HFFc6 (cell line): ENCODE results near the gene GNPTG. TPM values are rescaled to one million over a fixed set of nuclear protein-coding genes. Genes with fewer than 3 reads are reported as not detected.

Experiments used
- DNase-seq: peaks from one replicate; pipeline ENCODE4 v3.0.0-alpha.2; 2018
- H3K27ac Mint-ChIP-seq: 2 replicates; pipeline ENCODE4 v1.8.0; 2020; ENCODE audit warnings: mild to moderate bottlenecking, mixed read lengths
- H3K27me3 Mint-ChIP-seq: 2 replicates; pipeline ENCODE4 v1.8.0; 2021; ENCODE audit warnings: mild to moderate bottlenecking, moderate library complexity, mixed read lengths; ENCODE audit not compliant: insufficient read depth
- H3K36me3 Mint-ChIP-seq: 2 replicates; pipeline ENCODE4 v1.8.0; 2021; ENCODE audit warnings: low read depth, mixed read lengths
- H3K4me1 Mint-ChIP-seq: 2 replicates; pipeline ENCODE4 v1.8.0; 2020; ENCODE audit warnings: low read depth, mixed read lengths
- H3K4me3 Mint-ChIP-seq: 2 replicates; pipeline ENCODE4 v1.8.0; 2020; ENCODE audit warnings: mild to moderate bottlenecking, moderate library complexity, mixed read lengths
- H3K9me3 Mint-ChIP-seq: 2 replicates; pipeline ENCODE4 v1.8.0; 2020; ENCODE audit warnings: mild to moderate bottlenecking, mixed read lengths
- total RNA-seq, 6 experiments: library from RNA; stranded (reverse); fragmentation: NEBNext Ultra II Directional; extraction: Animal tissue kit (Norgen Biotek cat#: 25700); gene quantifications; 2 replicates in 1 of 6; 3 replicates in 5 of 6; pipeline ENCODE4 v1.2.3, GENCODE V29; 2021
- TF ChIP-seq, protein P1 (sequence below): fragments of 200-600 bp; sonication (generic); IDR thresholded peaks from 2 replicates; pipeline ENCODE4 v1.5.0; 2021; ENCODE audit warnings: antibody characterized with exemption, mild to moderate bottlenecking

The GNPTG gene
- total RNA-seq, 6 experiments from 2014 or later = 46.8 to 68.1 (median 52.6) TPM

DNA sequence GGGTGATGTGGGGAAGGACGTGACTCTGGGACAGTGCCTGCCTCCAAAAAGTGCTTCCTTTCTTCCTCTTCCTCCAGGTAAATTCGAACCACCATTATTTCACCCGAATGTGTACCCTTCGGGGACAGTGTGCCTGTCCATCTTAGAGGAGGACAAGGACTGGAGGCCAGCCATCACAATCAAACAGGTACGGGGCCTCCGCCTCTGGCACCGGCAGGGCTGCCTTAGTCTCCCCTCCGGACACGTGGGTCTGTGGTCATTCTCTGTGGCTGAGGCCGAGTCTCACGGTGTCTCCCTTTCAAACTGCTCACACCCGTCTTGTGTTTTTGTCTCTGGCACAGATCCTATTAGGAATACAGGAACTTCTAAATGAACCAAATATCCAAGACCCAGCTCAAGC is 31.6 kb upstream of the GNPTG start:
- Mint-ChIP-seq H3K4me3 (no peak overlapping the region), H3K27me3 (peaks cover 3% of the 10 kb centered on the region), H3K9me3 (no peaks in the 10 kb centered on the region), H3K4me1 (no peaks in the 10 kb centered on the region), H3K36me3 (peaks cover 26% of the 10 kb centered on the region), H3K27ac (no peak overlapping the region)
- TF ChIP-seq, protein P1, sequence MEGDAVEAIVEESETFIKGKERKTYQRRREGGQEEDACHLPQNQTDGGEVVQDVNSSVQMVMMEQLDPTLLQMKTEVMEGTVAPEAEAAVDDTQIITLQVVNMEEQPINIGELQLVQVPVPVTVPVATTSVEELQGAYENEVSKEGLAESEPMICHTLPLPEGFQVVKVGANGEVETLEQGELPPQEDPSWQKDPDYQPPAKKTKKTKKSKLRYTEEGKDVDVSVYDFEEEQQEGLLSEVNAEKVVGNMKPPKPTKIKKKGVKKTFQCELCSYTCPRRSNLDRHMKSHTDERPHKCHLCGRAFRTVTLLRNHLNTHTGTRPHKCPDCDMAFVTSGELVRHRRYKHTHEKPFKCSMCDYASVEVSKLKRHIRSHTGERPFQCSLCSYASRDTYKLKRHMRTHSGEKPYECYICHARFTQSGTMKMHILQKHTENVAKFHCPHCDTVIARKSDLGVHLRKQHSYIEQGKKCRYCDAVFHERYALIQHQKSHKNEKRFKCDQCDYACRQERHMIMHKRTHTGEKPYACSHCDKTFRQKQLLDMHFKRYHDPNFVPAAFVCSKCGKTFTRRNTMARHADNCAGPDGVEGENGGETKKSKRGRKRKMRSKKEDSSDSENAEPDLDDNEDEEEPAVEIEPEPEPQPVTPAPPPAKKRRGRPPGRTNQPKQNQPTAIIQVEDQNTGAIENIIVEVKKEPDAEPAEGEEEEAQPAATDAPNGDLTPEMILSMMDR = no peak
- no peak for DNase-seq

DNA sequence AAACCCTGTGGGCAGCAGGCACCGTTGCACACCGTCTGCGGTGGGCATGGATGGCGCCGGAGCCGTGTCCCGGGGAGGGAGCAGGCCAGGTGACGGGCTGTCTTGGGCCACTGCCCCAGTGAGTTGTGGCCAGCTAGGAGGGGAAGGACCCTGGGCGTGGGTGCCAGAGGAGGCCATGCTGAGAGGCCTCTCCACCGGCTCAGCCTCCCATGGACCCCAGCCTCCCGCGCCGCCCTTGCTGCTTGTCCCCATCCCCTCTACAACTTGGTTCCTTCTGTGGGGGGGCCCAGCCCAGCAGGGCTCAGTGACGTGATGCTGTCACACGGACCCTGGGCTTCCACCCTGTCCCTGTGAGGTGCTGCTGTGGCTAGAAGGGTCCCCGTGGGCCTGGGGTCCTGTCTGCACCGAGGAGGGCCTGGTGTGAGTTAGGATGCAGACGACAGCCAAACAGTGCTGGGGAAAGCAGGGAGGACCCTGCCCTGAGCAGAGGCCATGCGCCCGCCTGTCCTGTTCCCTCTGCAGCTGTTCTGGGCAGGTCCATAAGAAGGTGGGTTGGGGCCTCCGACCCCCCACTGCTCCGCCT is 31.0 kb upstream of the GNPTG start:
- no peaks in the 10 kb centered on the region for H3K9me3 Mint-ChIP-seq
- H3K36me3 Mint-ChIP-seq = peaks cover 26% of the 10 kb centered on the region
- H3K4me3 Mint-ChIP-seq = no peak overlapping the region

DNA sequence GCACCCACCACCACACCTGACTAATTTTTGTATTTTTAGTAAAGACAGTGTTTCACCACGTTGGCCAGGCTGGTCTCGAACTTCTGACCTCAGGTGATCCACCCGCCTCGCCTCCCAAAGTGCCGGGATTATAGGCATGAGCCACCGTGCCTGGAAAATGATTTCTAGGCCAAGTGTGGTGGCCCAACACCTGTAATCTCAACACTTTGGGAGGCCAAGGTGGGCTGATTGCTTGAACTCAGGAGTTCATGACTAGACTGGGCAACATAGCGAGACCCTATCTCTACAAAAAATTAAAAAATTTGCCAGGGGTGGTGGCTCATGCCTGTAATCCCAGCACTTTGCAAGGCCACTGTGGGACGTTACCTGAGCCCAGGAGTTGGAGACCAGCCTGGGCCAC is 29.3 kb upstream of the GNPTG start:
- TF ChIP-seq, protein P1 = no peak
- Mint-ChIP-seq H3K4me1 (no peaks in the 10 kb centered on the region), H3K9me3 (no peaks in the 10 kb centered on the region), H3K27me3 (peaks cover 1% of the 10 kb centered on the region), H3K4me3 (no peak overlapping the region), H3K36me3 (peaks cover 18% of the 10 kb centered on the region), H3K27ac (no peak overlapping the region)
- no peak for DNase-seq

More for the DNA sequence above, 31.0 kb upstream of the GNPTG start:
- Mint-ChIP-seq H3K4me1 (no peaks in the 10 kb centered on the region), H3K27ac (no peak overlapping the region), H3K27me3 (peaks cover 3% of the 10 kb centered on the region)
- DNase-seq = no peak
- TF ChIP-seq, protein P1 = no peak

DNA sequence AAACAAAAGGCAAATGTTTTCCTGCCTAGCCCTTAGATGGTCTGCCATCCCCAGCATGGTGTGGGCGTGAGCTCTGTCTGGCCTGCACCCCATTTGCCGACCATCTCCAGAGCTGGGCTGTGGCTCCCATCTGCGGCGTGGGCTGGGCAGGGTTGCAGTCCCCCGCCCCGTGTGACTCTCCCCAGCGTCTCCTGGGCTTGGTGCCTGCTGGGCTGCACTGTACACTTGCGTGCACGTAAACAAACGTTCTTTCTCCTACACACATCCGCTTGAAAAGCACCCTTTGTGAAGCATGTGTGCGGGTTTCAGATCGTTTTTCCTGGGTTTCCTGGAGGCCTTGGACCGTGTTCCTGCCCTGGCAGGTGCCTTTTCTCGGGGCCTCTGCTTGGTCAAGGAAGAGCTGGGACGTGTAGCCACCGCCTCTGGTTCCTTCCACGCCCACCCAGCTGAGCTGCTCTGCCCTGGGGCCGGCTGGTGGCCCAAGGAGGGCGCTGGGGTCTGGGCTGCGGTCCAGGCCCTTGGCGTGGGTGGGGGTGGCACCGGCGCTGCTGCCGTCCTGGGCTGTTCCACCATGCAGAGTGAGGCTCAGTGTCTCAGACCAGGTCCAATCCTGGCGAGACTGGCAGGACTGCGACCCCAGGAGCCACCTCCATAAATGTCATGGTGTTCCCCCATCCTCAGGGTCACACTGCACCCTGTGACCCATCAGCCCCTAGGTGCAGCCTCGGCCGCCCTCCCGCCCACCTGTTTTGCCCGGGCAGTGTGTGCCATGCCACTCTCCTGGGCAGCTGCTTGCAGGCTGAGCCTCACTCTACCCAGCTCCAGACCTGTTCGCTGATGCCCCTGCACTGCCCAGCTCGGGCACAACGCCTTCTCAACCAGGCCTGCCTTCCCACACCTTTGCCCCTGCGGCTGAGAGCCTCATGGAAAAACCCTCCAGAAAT is 28.2 kb upstream of the GNPTG start:
- Mint-ChIP-seq H3K27me3 (peaks cover 1% of the 10 kb centered on the region), H3K4me3 (no peak overlapping the region), H3K36me3 (peaks cover 10% of the 10 kb centered on the region), H3K27ac (no peak overlapping the region), H3K4me1 (no peaks in the 10 kb centered on the region), H3K9me3 (no peaks in the 10 kb centered on the region)
- TF ChIP-seq, protein P1 = no peak
- DNase-seq = no peak

DNA sequence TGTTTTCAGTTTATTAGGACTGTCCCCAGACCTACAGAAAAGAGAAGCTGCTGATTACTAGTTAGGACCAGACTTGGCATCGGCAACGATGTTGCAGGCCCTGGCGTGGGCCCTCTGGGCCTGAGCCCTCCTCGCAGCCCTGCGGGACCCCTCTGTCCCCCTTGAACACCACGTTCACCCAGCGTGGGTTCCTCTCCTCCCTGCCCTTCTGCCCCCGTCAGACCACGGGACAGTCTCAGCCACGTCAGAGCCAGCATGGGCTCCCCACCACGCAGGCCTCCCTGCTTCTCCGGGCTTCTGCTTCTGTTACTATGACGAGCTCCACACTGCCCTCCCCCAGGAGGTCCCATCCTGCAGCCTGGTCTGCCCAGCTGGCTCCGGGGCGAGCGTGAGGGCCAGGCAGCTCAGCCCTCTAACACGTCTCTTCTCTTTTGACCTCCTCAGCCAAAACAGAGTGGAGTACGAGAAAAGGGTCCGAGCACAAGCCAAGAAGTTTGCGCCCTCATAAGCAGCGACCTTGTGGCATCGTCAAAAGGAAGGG is 27.4 kb upstream of the GNPTG start:
- peaks cover 7% of the 10 kb centered on the region; the same call in 1 of the 2 replicates for H3K36me3 Mint-ChIP-seq

More for the DNA sequence above, 27.4 kb upstream of the GNPTG start:
- H3K27me3 Mint-ChIP-seq = peaks cover 1% of the 10 kb centered on the region; the same call in 1 of the 2 replicates
- H3K27ac Mint-ChIP-seq = no peak overlapping the region
- no peaks in the 10 kb centered on the region for H3K9me3 Mint-ChIP-seq
- H3K4me3 Mint-ChIP-seq = no peak overlapping the region
- TF ChIP-seq, protein P1 = no peak
- H3K4me1 Mint-ChIP-seq = no peaks in the 10 kb centered on the region
- no peak for DNase-seq
